ENCODE measurements around the gene ADGRD1.

Gene ADGRD1

DNA sequence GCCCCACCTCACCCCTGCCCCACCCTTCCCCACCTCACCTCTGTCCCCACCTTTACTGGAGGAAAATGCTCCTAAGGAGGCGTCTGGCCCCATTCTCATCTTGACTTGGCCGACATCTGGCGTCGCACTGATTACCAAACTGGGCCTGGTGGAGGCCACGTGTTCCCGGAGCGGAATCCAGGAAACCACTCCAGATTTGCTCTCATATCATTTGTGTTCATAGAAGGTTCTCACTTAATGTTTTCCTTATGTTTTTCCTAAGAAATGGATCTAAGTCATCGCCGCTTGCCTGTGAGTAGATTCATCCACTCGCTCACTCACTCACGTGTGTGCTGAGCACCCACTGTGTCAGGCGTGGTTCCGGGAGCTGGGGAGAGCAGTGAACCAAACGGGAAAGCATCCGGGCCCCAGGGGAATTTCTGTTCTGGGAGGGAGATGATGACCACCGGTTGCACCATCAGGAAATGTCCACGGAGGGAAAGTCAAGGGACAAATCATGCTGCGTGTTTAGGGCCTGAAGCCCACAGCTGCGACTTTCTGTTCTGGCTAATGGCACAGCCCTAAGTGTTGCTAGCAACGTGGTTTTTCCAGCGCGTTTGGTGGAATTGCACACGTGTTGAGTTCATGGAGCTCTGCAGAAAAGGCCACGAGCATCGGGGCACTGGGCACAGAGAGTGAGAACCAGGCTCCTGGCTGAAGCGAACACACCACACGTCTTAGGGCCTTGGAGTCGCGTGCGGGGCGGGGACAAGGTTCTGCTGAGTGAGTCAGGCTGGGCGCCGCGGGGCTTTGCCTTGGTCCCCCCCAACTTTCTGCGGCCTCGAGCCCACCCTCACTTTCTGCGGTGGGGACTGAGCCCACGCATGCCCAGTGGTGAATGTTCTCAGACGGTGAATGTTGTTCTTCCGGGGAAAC lies 57.7 kb downstream of the ADGRD1 start:
- H3K9ac ChIP-seq (ENCODE audit: low read length), result no peak overlapping the region
- H3K27me3 ChIP-seq (ENCODE audit: insufficient read depth, low read length), result peaks cover 4% of the 10 kb centered on the region; the same call in 1 of the 2 replicates
- H3K36me3 ChIP-seq (ENCODE audit: insufficient read depth, low read length), result no peaks in the 10 kb centered on the region
- H3K4me1 ChIP-seq (ENCODE audit: insufficient read depth, low read length, severe bottlenecking), result no peaks in the 10 kb centered on the region
- no peaks in the 10 kb centered on the region for H3F3A ChIP-seq (ENCODE audit: insufficient read depth, low read length)
- H3K27ac ChIP-seq (ENCODE audit: low read depth, low read length, poor library complexity, severe bottlenecking), result no peak overlapping the region
- no peak overlapping the region for H2AFZ ChIP-seq (ENCODE audit: low read length)
- no peak overlapping the region for H3K4me2 ChIP-seq (ENCODE audit: low read length)
- TF ChIP-seq EZH2 (IDR thresholded peaks at IDR 0.05; ENCODE audit: borderline replicate concordance, low read length), result no peak
- TF ChIP-seq, protein P1, sequence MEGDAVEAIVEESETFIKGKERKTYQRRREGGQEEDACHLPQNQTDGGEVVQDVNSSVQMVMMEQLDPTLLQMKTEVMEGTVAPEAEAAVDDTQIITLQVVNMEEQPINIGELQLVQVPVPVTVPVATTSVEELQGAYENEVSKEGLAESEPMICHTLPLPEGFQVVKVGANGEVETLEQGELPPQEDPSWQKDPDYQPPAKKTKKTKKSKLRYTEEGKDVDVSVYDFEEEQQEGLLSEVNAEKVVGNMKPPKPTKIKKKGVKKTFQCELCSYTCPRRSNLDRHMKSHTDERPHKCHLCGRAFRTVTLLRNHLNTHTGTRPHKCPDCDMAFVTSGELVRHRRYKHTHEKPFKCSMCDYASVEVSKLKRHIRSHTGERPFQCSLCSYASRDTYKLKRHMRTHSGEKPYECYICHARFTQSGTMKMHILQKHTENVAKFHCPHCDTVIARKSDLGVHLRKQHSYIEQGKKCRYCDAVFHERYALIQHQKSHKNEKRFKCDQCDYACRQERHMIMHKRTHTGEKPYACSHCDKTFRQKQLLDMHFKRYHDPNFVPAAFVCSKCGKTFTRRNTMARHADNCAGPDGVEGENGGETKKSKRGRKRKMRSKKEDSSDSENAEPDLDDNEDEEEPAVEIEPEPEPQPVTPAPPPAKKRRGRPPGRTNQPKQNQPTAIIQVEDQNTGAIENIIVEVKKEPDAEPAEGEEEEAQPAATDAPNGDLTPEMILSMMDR (IDR thresholded peaks at IDR 0.05; ENCODE audit: low read length), result no peak
- no peaks in the 10 kb centered on the region for H3K9me2 ChIP-seq (ENCODE audit: low read depth, low read length)
- H3K4me3 ChIP-seq (ENCODE audit: low read depth, low read length, poor library complexity, severe bottlenecking), result no peak overlapping the region
- H4K20me1 ChIP-seq (ENCODE audit: insufficient read depth, low read length), result no peaks in the 10 kb centered on the region
- H3K79me2 ChIP-seq (ENCODE audit: insufficient read depth, low read length), result no peaks in the 10 kb centered on the region
- H3K9me3 ChIP-seq (ENCODE audit: low read length), result no peaks in the 10 kb centered on the region

DNA sequence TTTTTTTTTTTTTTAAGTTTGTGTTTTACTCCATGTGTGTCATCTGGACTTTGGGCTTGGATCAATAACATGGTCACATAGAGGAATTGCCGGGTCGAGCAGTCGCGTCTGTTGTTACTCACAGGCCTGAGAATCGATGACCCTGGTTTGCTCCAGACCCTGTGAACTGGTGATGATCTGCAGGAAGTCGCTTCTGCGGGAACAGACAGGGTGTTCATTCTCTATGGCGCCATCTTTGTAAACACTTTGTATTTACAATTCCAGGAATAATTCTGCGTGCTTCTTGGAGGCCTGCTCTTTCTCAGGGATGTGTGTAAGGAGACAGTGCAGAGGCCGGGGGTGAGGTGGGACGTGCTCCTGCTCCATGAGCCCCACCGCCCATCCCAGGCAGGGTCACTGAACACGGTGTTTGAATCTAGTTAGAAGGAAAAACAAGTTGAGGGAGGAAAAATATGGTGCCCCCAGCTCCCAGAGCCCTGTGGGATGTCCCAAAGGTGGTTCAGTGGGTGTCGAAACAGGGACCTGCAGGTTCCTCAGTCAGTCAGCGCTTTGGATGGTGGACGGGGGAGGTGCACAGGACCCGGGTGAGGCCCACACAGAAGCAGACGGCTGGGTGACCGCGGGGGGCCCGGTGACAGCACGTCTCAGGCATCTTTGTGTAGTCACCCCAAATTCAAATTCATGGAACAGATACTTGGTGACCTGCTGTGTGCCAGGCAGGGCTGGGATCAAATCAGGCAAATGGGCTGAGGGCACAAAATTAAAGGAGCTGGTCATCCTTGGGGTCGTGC lies 58.8 kb downstream of the ADGRD1 start:
- H4K20me1 ChIP-seq (ENCODE audit: insufficient read depth, low read length), result no peaks in the 10 kb centered on the region
- H3K4me1 ChIP-seq (ENCODE audit: insufficient read depth, low read length, severe bottlenecking), result no peaks in the 10 kb centered on the region
- no peak overlapping the region for H3K4me2 ChIP-seq (ENCODE audit: low read length)
- H2AFZ ChIP-seq (ENCODE audit: low read length), result no peak overlapping the region
- H3K27me3 ChIP-seq (ENCODE audit: insufficient read depth, low read length), result peaks cover 4% of the 10 kb centered on the region; the same call in 1 of the 2 replicates
- no peaks in the 10 kb centered on the region for H3K9me2 ChIP-seq (ENCODE audit: low read depth, low read length)
- TF ChIP-seq, protein P1 (IDR thresholded peaks at IDR 0.05; ENCODE audit: low read length), result no peak
- no peak for TF ChIP-seq EZH2 (IDR thresholded peaks at IDR 0.05; ENCODE audit: borderline replicate concordance, low read length)
- no peaks in the 10 kb centered on the region for H3F3A ChIP-seq (ENCODE audit: insufficient read depth, low read length)
- H3K4me3 ChIP-seq (ENCODE audit: low read depth, low read length, poor library complexity, severe bottlenecking), result no peak overlapping the region
- no peaks in the 10 kb centered on the region for H3K9me3 ChIP-seq (ENCODE audit: low read length)
- no peaks in the 10 kb centered on the region for H3K79me2 ChIP-seq (ENCODE audit: insufficient read depth, low read length)
- H3K27ac ChIP-seq (ENCODE audit: low read depth, low read length, poor library complexity, severe bottlenecking), result no peak overlapping the region
- no peaks in the 10 kb centered on the region for H3K36me3 ChIP-seq (ENCODE audit: insufficient read depth, low read length)
- no peak overlapping the region for H3K9ac ChIP-seq (ENCODE audit: low read length)

DNA sequence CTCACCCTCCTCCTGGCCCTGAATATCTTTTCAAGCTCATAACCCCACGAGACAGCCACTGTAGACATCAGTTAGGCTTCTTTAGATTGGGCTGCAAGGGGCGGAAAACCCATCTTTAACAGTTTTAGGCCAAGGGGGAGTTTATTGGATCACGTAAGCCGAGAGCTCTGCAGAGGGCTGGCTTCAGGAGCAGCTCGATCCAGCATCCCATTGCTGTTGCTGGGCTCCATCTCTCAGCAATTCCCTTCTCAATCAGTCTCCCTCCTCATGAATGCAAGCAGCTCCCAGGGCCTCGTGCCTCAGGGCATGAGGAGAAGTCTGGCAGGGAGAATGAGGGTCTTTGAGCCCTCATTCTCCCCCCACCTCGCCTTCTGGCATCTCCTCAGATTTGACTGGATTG lies 59.4 kb downstream of the ADGRD1 start:
- Histone ChIP-seq H3K4me3 (ENCODE audit: low read depth, low read length, poor library complexity, severe bottlenecking) (no peak overlapping the region), H2AFZ (ENCODE audit: low read length) (no peak overlapping the region), H3K27ac (ENCODE audit: low read depth, low read length, poor library complexity, severe bottlenecking) (no peak overlapping the region), H3K9ac (ENCODE audit: low read length) (no peak overlapping the region), H3K27me3 (ENCODE audit: insufficient read depth, low read length) (peaks cover 4% of the 10 kb centered on the region; the same call in 1 of the 2 replicates), H3K9me3 (ENCODE audit: low read length) (no peaks in the 10 kb centered on the region), H3K79me2 (ENCODE audit: insufficient read depth, low read length) (no peaks in the 10 kb centered on the region), H4K20me1 (ENCODE audit: insufficient read depth, low read length) (no peaks in the 10 kb centered on the region), H3K36me3 (ENCODE audit: insufficient read depth, low read length) (no peaks in the 10 kb centered on the region), H3K4me1 (ENCODE audit: insufficient read depth, low read length, severe bottlenecking) (no peaks in the 10 kb centered on the region), H3F3A (ENCODE audit: insufficient read depth, low read length) (no peaks in the 10 kb centered on the region), H3K4me2 (ENCODE audit: low read length) (no peak overlapping the region), H3K9me2 (ENCODE audit: low read depth, low read length) (no peaks in the 10 kb centered on the region)
- no peak for TF ChIP-seq EZH2 (IDR thresholded peaks at IDR 0.05; ENCODE audit: borderline replicate concordance, low read length)
- TF ChIP-seq, protein P1 (IDR thresholded peaks at IDR 0.05; ENCODE audit: low read length), result no peak

All from OCI-LY1 (cell line).